Suprapubic skin (tissue), 4 donors: ENCODE data around the gene COX7A1. TPM values are rescaled to one million over a fixed set of nuclear protein-coding genes. Genes with fewer than 3 reads are reported as not detected.

Source experiments
- DNase-seq, 2 donors: peaks; one replicate each; pipeline ENCODE4 v3.0.0-alpha.2; 2019; ENCODE audit warnings: low spot score in 2 of 2
- H3K27ac ChIP-seq: fragments of 200-600 bp; sonication (generic); one replicate; pipeline ENCODE4 v1.5.1; 2019
- H3K27me3 ChIP-seq: fragments of 200-600 bp; sonication (generic); one replicate; pipeline ENCODE4 v1.5.1; 2019
- H3K36me3 ChIP-seq: fragments of 200-600 bp; sonication (generic); one replicate; pipeline ENCODE4 v1.5.1; 2019
- H3K4me1 ChIP-seq: fragments of 200-600 bp; sonication (generic); one replicate; pipeline ENCODE4 v1.5.1; 2019
- H3K4me3 ChIP-seq: fragments of 200-600 bp; sonication (generic); one replicate; pipeline ENCODE4 v1.5.1; 2019; ENCODE audit warnings: mild to moderate bottlenecking
- H3K9me3 ChIP-seq: fragments of 200-600 bp; sonication (generic); one replicate; pipeline ENCODE4 v1.5.1; 2019
- EP300 ChIP-seq: sonication (generic); formaldehyde crosslinking; IDR thresholded peaks from one replicate; pipeline ENCODE4 v1.6.1; 2017; ENCODE audit warnings: antibody characterized with exemption
- POLR2A ChIP-seq, 2 donors: fragments of 450-650 bp; IDR thresholded peaks; one replicate each; pipeline ENCODE4 v1.6.1; 2017; ENCODE audit warnings: antibody characterized with exemption in 2 of 2, mild to moderate bottlenecking in 2 of 2, moderate library complexity in 2 of 2
- POLR2AphosphoS5 ChIP-seq, 3 donors: sonication (generic); formaldehyde crosslinking; IDR thresholded peaks; one replicate each; pipeline ENCODE4 v1.6.1; 2017; ENCODE audit warnings: antibody characterized with exemption in 3 of 3
- WGBS: methylation state at CpG from one replicate; pipeline ENCODE4 v1.1.5; 2018; 5-methylcytosine and 5-hydroxymethylcytosine counted together
- total RNA-seq, 4 donors: library from RNA; depleted of rRNA; stranded (reverse); fragments of >200 nt; gene quantifications; one replicate each; pipeline ENCODE4 v1.1.0, GENCODE V29; 2016
- TF ChIP-seq, protein P1 (sequence below), 2 donors: fragments of 200-600 bp in 1 of 2; fragments of 450-650 bp in 1 of 2; sonication (generic) in 1 of 2; IDR thresholded peaks; one replicate each; pipeline ENCODE4 v1.5.1; 2016 to 2019; ENCODE audit warnings: antibody characterized with exemption in 2 of 2, mild to moderate bottlenecking in 1 of 2, moderate library complexity in 1 of 2

The COX7A1 gene
- total RNA-seq, 4 donors from 2014 or later: 5.6 to 17.1 (median 11.4) TPM

DNA sequence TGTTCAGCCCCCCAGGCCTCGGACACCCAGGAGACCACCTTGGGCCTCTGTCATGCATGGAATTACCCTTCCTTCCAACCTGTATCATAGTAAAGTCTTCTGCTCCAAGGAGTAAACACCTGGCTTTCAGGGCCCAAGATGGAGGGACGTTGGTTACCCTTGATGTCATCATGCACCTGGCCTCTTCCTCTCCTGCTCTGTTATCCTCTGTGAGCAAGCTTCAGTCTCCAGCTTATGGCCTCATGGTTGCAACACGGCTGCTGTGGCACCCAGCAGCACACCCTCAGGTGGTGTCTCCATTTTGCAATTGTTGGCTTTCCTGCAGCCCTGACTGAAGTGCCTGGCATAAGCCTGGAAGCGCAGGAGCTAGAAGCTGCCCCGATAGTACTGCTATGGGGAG lies 45.3 kb downstream of the COX7A1 start:
- H3K9me3 ChIP-seq: no peaks in the 10 kb centered on the region
- peaks cover 3% of the 10 kb centered on the region for H3K4me1 ChIP-seq
- no peak for DNase-seq
- no peak overlapping the region for H3K27ac ChIP-seq
- no peak overlapping the region for H3K4me3 ChIP-seq
- H3K36me3 ChIP-seq: peaks cover 16% of the 10 kb centered on the region
- TF ChIP-seq POLR2A (IDR thresholded peaks at IDR 0.05) (no peak), POLR2AphosphoS5 (IDR thresholded peaks at IDR 0.05) (no peak), EP300 (no peak)
- TF ChIP-seq, protein P1, sequence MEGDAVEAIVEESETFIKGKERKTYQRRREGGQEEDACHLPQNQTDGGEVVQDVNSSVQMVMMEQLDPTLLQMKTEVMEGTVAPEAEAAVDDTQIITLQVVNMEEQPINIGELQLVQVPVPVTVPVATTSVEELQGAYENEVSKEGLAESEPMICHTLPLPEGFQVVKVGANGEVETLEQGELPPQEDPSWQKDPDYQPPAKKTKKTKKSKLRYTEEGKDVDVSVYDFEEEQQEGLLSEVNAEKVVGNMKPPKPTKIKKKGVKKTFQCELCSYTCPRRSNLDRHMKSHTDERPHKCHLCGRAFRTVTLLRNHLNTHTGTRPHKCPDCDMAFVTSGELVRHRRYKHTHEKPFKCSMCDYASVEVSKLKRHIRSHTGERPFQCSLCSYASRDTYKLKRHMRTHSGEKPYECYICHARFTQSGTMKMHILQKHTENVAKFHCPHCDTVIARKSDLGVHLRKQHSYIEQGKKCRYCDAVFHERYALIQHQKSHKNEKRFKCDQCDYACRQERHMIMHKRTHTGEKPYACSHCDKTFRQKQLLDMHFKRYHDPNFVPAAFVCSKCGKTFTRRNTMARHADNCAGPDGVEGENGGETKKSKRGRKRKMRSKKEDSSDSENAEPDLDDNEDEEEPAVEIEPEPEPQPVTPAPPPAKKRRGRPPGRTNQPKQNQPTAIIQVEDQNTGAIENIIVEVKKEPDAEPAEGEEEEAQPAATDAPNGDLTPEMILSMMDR (IDR thresholded peaks at IDR 0.05): no peak
- H3K27me3 ChIP-seq: no peaks in the 10 kb centered on the region
- 95% methylated on average over 4 of the region's 5 CpGs for WGBS

DNA sequence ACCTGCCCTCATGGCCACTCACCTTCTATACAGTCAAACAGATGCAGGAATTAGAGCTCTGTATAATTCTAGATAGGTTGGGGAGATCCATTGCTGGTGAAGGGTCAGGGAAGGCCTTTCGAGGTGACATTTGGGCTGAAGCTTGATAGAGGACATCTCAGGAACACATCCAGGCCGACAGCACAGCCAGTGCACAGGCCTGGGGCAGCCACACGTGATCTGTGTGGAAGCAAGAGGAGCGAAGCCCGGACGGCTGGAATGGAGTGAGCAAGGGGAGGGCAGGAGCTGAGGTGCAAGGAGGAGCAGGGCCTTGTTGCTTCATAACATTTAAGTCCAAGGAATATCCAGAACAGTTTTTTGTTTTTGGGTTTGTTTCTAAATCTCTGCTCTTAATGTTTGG lies 45.8 kb downstream of the COX7A1 start:
- no peaks in the 10 kb centered on the region for H3K27me3 ChIP-seq
- no peaks in the 10 kb centered on the region for H3K9me3 ChIP-seq
- H3K27ac ChIP-seq: no peak overlapping the region
- 82% methylated on average over 6 of the region's 6 CpGs for WGBS
- no peak for DNase-seq
- H3K4me1 ChIP-seq: peaks cover 7% of the 10 kb centered on the region
- no peak overlapping the region for H3K4me3 ChIP-seq
- TF ChIP-seq POLR2A (IDR thresholded peaks at IDR 0.05): no peak
- TF ChIP-seq EP300: no peak
- TF ChIP-seq, protein P1 (IDR thresholded peaks at IDR 0.05): no peak
- TF ChIP-seq POLR2AphosphoS5 (IDR thresholded peaks at IDR 0.05): no peak
- peaks cover 11% of the 10 kb centered on the region for H3K36me3 ChIP-seq

- H3K4me3 ChIP-seq: no peak overlapping the region
- no peak overlapping the region for H3K27ac ChIP-seq
- no peak for DNase-seq
- peaks cover 5% of the 10 kb centered on the region for H3K36me3 ChIP-seq
- H3K27me3 ChIP-seq: no peaks in the 10 kb centered on the region
- TF ChIP-seq POLR2AphosphoS5 (IDR thresholded peaks at IDR 0.05) (no peak), EP300 (no peak), POLR2A (IDR thresholded peaks at IDR 0.05) (no peak)
- TF ChIP-seq, protein P1 (IDR thresholded peaks at IDR 0.05): no peak
- H3K4me1 ChIP-seq: peaks cover 26% of the 10 kb centered on the region
- 85% methylated on average over 11 of the region's 12 CpGs for WGBS
- H3K9me3 ChIP-seq: no peaks in the 10 kb centered on the region
Measured at GRCh38 chr19:36103842-36104552, 48.2 kb downstream of the COX7A1 start.

DNA sequence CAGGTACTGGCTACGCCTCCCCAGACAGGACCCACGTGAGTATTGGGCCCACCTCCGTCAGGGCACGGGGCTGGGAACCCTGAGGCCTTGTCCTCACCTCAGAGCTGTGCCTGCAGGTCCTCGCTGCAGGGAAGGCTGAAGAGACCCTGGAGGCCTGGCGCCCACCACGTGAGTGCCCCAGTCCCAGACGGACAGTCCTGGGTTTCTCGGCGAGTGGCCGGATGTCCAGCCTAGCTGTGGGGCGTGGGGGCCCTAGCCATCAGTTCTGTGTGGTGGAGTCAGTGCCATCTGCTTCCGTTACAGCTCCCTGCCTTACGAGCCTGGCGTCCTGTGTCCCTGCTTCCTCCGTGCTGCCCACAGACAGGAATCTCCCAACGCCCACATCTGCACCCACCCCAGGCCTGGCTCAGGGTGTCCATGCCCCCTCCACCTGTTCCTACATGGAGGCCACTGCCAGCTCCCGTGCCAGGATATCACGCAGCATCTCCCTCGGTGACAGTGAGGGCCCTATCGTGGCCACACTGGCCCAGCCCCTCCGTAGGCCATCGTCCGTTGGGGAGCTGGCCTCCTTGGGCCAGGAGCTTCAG lies 49.1 kb downstream of the COX7A1 start:
- no peak for DNase-seq

More for the DNA sequence above, 49.1 kb downstream of the COX7A1 start:
- H3K36me3 ChIP-seq: peaks cover 5% of the 10 kb centered on the region
- H3K27ac ChIP-seq: no peak overlapping the region
- TF ChIP-seq POLR2A (IDR thresholded peaks at IDR 0.05) (no peak), EP300 (no peak), POLR2AphosphoS5 (IDR thresholded peaks at IDR 0.05) (no peak)
- TF ChIP-seq, protein P1 (IDR thresholded peaks at IDR 0.05): no peak
- no peaks in the 10 kb centered on the region for H3K27me3 ChIP-seq
- H3K9me3 ChIP-seq: no peaks in the 10 kb centered on the region
- 89% methylated on average over 24 of the region's 24 CpGs for WGBS
- H3K4me3 ChIP-seq: no peak overlapping the region
- H3K4me1 ChIP-seq: peaks cover 26% of the 10 kb centered on the region
